22Rv1 (cell line): ENCODE data around the gene ASIC1.

Source experiments
- CTCF ChIP-seq: fragments of 450-650 bp; IDR thresholded peaks from 2 replicates; pipeline ENCODE4 v1.5.1; 2017; ENCODE audit warnings: mild to moderate bottlenecking
- ZFX ChIP-seq: fragments of 450-650 bp; IDR thresholded peaks from 2 replicates; pipeline ENCODE4 v1.6.1; 2017; ENCODE audit warnings: antibody characterized with exemption, borderline replicate concordance

GRCh38 chr12:50127546-50127945, 70.2 kb downstream of the ASIC1 start:
- TF ChIP-seq CTCF (no peak), ZFX (no peak)
